Measurements from ENCODE around the gene CCDC137.
A peak's percentile ranks its signal among the peaks of the same experiment; 100 is the strongest.

CCDC137 gene

DNA sequence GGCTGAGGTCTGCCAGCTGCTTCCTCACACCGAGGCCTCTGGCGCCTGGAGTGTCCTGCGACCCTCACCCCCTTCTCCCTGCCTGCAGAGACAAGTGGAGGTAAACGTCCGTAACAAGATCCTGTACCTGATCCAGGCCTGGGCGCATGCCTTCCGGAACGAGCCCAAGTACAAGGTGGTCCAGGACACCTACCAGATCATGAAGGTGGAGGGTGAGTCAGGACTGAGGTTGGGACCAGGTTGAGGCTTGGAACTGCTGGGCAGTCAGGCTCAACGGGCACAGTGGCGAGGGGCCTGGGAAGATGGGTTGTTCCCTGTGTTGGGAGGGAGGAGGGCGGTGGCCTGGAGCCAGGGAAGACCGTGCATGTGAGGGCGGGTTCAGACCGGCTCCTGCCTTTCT is 22.1 kb downstream of the CCDC137 start:
- Histone ChIP-seq H3K9me3 (no peaks in the 10 kb centered on the region), H3K4me2 (no peak overlapping the region), H3K4me1 (peaks cover 15% of the 10 kb centered on the region), H3K27me3 (no peaks in the 10 kb centered on the region), H3K36me3 (peaks cover 85% of the 10 kb centered on the region), H3K27ac (no peak overlapping the region), H4K20me1 (peaks cover 95% of the 10 kb centered on the region), H3K4me3 (no peak overlapping the region), H3K9ac (0 out of 2 replicates have a peak overlapping the region, but pooled peaks have one; percentile 34)
- no peak for TF ChIP-seq Cebpa-rat (IDR thresholded peaks at IDR 0.05)

DNA sequence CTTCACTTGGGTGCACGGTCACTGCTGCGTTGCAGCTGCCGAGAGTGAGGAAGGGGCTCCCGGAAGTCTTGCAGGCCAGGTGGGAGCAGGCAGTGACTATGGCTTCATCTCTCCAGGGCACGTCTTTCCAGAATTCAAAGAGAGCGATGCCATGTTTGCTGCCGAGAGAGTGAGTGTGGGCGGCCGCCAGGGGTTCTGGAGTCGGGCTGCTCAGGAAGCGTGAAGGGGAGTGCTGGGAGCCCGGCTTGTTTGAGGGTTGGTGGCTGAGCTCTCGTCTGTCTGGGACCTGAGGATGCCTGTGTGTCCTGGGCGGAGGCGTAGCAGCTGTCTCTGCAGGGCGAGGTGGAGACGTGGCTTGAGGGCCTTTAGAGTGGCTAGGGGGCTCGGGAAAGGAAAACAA is 23.5 kb downstream of the CCDC137 start:
- no peaks in the 10 kb centered on the region for H3K27me3 ChIP-seq
- no peak overlapping the region for H3K27ac ChIP-seq
- H3K4me1 ChIP-seq = peaks cover 8% of the 10 kb centered on the region
- no peaks in the 10 kb centered on the region for H3K9me3 ChIP-seq
- no peak for TF ChIP-seq Cebpa-rat (IDR thresholded peaks at IDR 0.05)
- H3K4me3 ChIP-seq = no peak overlapping the region
- peaks cover 99% of the 10 kb centered on the region for H4K20me1 ChIP-seq
- H3K4me2 ChIP-seq = no peak overlapping the region
- H3K36me3 ChIP-seq = peaks cover 99% of the 10 kb centered on the region
- H3K9ac ChIP-seq = 0 out of 2 replicates have a peak overlapping the region, but pooled peaks have one; percentile 15

DNA sequence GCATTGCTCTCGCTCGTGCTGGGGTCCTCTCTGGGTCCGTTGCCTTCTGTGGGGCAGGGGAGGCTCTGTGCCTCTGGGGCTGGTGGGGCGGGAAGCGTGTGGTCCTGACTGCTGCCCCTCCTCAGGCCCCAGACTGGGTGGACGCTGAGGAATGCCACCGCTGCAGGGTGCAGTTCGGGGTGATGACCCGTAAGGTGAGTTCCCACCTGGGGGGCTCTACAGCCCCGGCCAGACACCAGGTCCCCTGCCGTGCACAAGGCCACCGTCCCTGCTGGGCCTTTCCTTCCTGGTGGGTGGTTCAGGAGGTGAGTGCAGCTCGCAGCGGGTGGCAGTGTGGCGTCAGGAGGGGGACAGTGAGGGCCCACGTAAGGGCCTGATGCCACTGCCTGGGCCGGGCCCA is 24.0 kb downstream of the CCDC137 start:
- H3K9me3 ChIP-seq = no peaks in the 10 kb centered on the region
- no peaks in the 10 kb centered on the region for H3K27me3 ChIP-seq
- no peak overlapping the region for H3K27ac ChIP-seq
- TF ChIP-seq Cebpa-rat (IDR thresholded peaks at IDR 0.05) = no peak
- H3K36me3 ChIP-seq = peaks cover 100% of the 10 kb centered on the region
- 0 out of 2 replicates have a peak overlapping the region, but pooled peaks have one; percentile 15 for H3K9ac ChIP-seq
- H4K20me1 ChIP-seq = peaks cover 99% of the 10 kb centered on the region
- H3K4me3 ChIP-seq = no peak overlapping the region
- no peak overlapping the region for H3K4me2 ChIP-seq
- peaks cover 3% of the 10 kb centered on the region for H3K4me1 ChIP-seq

DNA sequence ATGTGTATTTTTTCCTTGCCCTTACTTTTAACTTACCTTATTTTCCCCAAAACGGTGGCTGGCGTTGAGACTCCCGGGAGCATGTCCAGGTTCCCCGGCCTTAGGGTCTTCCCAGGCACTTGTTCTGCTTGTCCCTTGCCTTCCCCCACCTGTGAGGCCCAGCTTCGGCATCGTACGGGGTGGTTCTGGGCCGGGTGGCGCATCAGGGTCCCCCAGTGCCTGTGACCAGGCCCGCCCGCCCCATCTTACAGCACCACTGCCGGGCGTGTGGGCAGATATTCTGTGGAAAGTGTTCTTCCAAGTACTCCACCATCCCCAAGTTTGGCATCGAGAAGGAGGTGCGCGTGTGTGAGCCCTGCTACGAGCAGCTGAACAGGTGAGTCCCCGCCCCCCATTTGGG is 24.7 kb downstream of the CCDC137 start:
- H3K9ac ChIP-seq = no peak overlapping the region
- no peak overlapping the region for H3K27ac ChIP-seq
- H3K9me3 ChIP-seq = no peaks in the 10 kb centered on the region
- TF ChIP-seq Cebpa-rat (IDR thresholded peaks at IDR 0.05) = no peak
- H3K4me2 ChIP-seq = no peak overlapping the region
- peaks cover 99% of the 10 kb centered on the region for H4K20me1 ChIP-seq
- H3K4me3 ChIP-seq = no peak overlapping the region
- H3K4me1 ChIP-seq = no peaks in the 10 kb centered on the region
- no peaks in the 10 kb centered on the region for H3K27me3 ChIP-seq
- peaks cover 100% of the 10 kb centered on the region for H3K36me3 ChIP-seq

DNA sequence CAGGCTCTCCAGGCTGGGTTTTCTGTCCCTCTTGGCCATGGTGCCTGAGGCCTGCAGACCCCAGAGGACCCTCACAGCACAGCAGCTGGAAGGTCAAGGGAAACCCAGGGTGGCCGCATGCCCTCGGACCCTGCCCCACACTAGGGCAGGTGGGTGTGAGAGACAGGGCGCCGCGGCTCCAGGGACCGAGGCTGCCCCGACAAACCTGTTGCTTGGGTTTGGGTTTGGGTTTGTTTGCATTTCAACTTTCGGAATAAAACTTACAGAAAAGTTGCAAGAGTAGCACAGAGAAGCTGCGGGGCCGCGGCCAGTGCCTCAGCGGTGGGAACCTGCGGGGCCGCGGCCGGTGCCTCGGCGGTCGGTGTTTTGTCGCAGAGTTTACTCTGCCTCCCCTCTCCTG is 25.1 kb downstream of the CCDC137 start:
- Histone ChIP-seq H3K9ac (no peak overlapping the region), H3K36me3 (peaks cover 100% of the 10 kb centered on the region), H3K27ac (no peak overlapping the region), H4K20me1 (peaks cover 99% of the 10 kb centered on the region), H3K27me3 (no peaks in the 10 kb centered on the region), H3K4me2 (no peak overlapping the region), H3K9me3 (no peaks in the 10 kb centered on the region), H3K4me3 (no peak overlapping the region), H3K4me1 (no peaks in the 10 kb centered on the region)
- TF ChIP-seq Cebpa-rat (IDR thresholded peaks at IDR 0.05) = no peak

DNA sequence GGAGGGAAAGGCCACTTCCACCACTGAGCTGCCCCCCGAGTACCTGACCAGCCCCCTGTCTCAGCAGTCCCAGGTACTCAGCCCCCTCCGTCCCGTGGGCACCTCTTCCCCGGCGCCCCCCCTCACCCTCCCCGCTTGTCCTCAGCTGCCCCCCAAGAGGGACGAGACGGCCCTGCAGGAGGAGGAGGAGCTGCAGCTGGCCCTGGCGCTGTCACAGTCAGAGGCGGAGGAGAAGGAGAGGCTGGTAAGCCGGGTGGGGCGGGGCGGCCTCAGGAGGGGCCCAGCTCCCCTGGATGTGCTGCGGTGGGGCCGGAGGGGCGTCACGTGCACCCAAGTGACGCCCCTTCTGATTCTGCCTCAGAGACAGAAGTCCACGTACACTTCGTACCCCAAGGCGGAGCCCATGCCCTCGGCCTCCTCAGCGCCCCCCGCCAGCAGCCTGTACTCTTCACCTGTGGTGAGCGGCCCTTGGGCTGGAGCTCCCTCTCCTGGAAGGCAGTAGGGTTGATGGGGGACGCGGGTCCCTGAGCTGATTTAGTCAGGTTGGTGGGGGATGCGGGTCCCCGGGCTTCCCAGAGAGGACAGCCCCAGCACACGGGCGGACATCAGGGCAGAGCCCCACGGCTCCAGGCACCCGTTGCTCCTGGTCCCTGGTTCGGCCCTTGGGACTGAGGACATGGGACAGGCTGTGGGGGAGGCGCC is 27.1 kb downstream of the CCDC137 start:
- H3K9ac ChIP-seq = no peak overlapping the region

DNA sequence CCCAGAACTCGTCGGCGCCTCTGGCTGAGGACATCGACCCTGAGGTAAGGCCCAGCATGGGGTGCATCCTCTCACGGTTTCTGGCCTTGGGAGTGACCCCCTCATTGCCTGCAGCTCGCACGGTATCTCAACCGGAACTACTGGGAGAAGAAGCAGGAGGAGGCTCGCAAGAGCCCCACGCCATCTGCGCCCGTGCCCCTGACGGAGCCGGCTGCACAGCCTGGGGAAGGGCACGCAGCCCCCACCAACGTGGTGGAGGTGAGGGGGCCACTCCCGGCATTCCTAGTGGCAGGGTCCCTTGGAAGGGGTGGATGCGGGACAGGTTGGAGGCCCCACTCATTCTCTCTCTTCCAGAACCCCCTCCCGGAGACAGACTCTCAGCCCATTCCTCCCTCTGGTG is 28.3 kb downstream of the CCDC137 start:
- H3K9ac ChIP-seq = no peak overlapping the region
- no peak for TF ChIP-seq Cebpa-rat (IDR thresholded peaks at IDR 0.05)
- peaks cover 98% of the 10 kb centered on the region for H4K20me1 ChIP-seq
- no peaks in the 10 kb centered on the region for H3K4me1 ChIP-seq
- H3K27me3 ChIP-seq = no peaks in the 10 kb centered on the region
- no peak overlapping the region for H3K4me3 ChIP-seq
- H3K9me3 ChIP-seq = no peaks in the 10 kb centered on the region
- no peak overlapping the region for H3K27ac ChIP-seq
- H3K36me3 ChIP-seq = peaks cover 100% of the 10 kb centered on the region
- H3K4me2 ChIP-seq = no peak overlapping the region

More for the DNA sequence above, 27.1 kb downstream of the CCDC137 start:
- Histone ChIP-seq H3K27me3 (no peaks in the 10 kb centered on the region), H3K27ac (no peak overlapping the region), H3K36me3 (peaks cover 100% of the 10 kb centered on the region), H3K4me3 (no peak overlapping the region), H4K20me1 (peaks cover 98% of the 10 kb centered on the region), H3K9me3 (no peaks in the 10 kb centered on the region), H3K4me2 (no peak overlapping the region), H3K4me1 (no peaks in the 10 kb centered on the region)
- TF ChIP-seq Cebpa-rat (IDR thresholded peaks at IDR 0.05) = no peak

DNA sequence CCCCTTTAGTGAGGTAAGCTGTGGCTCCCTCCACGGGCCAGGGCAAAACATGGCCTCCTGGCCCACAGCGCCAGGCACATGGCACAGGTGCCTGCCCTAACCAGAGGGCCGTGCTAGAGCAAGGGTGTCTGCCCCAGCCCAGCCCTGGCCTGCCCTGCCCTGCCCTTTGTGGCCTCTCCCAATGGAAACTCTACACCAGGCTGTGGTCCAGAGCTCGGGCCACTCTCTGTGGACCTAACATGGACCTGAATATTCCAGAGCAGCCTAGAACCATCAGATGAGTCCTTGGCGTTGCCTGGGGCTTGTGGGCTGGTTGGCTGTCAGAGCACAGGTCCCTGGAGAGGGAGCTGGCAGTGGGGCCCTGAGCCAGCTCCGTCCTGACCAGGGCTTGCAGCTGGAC is 28.7 kb downstream of the CCDC137 start:
- 0 out of 2 replicates have a peak, but pooled peaks cover under 1% of the 10 kb centered on the region for H3K4me1 ChIP-seq
- H4K20me1 ChIP-seq = peaks cover 98% of the 10 kb centered on the region
- peaks cover 100% of the 10 kb centered on the region for H3K36me3 ChIP-seq
- H3K27ac ChIP-seq = no peak overlapping the region
- H3K27me3 ChIP-seq = no peaks in the 10 kb centered on the region
- H3K4me3 ChIP-seq = no peak overlapping the region
- no peaks in the 10 kb centered on the region for H3K9me3 ChIP-seq
- TF ChIP-seq Cebpa-rat (IDR thresholded peaks at IDR 0.05) = no peak
- no peak overlapping the region for H3K4me2 ChIP-seq
- H3K9ac ChIP-seq = no peak overlapping the region

DNA sequence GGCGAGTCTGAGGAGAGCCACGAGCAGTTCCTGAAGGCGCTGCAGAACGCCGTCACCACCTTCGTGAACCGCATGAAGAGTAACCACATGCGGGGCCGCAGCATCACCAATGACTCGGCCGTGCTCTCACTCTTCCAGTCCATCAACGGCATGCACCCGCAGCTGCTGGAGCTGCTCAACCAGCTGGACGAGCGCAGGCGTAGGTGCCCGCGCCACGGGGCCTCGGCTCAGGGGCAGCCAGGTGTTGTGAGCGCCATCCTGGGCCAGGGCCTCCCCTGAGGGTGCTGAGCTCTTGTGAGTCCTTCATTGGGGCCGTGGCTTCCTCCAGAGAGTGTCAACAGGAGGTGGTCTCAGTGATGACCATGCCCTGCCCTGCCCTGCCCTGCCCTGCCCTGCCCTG is 29.3 kb downstream of the CCDC137 start:
- no peaks in the 10 kb centered on the region for H3K27me3 ChIP-seq
- H4K20me1 ChIP-seq = peaks cover 98% of the 10 kb centered on the region
- H3K36me3 ChIP-seq = peaks cover 100% of the 10 kb centered on the region
- no peak overlapping the region for H3K27ac ChIP-seq
- no peaks in the 10 kb centered on the region for H3K9me3 ChIP-seq
- H3K9ac ChIP-seq = no peak overlapping the region
- TF ChIP-seq Cebpa-rat (IDR thresholded peaks at IDR 0.05) = no peak
- no peak overlapping the region for H3K4me2 ChIP-seq
- H3K4me1 ChIP-seq = peaks cover 6% of the 10 kb centered on the region
- no peak overlapping the region for H3K4me3 ChIP-seq

DNA sequence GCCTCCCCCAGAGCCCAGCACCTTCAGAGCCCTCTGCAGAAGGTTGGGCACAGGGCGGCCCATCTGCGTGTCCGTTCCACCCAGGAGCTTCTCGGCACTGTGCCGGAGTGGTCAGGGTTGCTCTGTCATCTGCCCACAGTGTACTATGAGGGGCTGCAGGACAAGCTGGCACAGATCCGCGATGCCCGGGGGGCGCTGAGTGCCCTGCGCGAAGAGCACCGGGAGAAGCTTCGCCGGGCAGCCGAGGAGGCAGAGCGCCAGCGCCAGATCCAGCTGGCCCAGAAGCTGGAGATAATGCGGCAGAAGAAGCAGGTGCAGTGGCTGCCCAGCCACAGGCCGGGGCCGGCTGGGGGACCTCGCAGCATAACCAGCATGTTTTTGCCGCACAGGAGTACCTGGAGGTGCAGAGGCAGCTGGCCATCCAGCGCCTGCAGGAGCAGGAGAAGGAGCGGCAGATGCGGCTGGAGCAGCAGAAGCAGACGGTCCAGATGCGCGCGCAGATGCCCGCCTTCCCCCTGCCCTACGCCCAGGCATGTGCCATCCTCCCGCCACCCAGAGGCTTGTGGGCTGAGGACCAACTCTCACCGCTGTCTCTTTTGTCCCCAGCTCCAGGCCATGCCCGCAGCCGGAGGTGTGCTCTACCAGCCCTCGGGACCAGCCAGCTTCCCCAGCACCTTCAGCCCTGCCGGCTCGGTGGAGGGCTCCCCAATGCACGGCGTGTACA is 29.8 kb downstream of the CCDC137 start:
- Histone ChIP-seq H3K9me3 (no peaks in the 10 kb centered on the region), H4K20me1 (peaks cover 98% of the 10 kb centered on the region), H3K4me2 (no peak overlapping the region), H3K9ac (no peak overlapping the region), H3K27ac (no peak overlapping the region), H3K27me3 (no peaks in the 10 kb centered on the region), H3K4me1 (peaks cover 12% of the 10 kb centered on the region), H3K36me3 (peaks cover 100% of the 10 kb centered on the region), H3K4me3 (no peak overlapping the region)
- no peak for TF ChIP-seq Cebpa-rat (IDR thresholded peaks at IDR 0.05)
